ENCODE results near the gene CD47. TPM values are rescaled to one million over a fixed set of nuclear protein-coding genes. Genes with fewer than 3 reads are reported as not detected.

The CD47 gene
- total and polyA plus RNA-seq, 10 of the 15 experiments (the other 5 are each of a cell fraction or from before 2014, with no cell fraction given), result 22.9 to 175 (median 81.1) TPM

DNA sequence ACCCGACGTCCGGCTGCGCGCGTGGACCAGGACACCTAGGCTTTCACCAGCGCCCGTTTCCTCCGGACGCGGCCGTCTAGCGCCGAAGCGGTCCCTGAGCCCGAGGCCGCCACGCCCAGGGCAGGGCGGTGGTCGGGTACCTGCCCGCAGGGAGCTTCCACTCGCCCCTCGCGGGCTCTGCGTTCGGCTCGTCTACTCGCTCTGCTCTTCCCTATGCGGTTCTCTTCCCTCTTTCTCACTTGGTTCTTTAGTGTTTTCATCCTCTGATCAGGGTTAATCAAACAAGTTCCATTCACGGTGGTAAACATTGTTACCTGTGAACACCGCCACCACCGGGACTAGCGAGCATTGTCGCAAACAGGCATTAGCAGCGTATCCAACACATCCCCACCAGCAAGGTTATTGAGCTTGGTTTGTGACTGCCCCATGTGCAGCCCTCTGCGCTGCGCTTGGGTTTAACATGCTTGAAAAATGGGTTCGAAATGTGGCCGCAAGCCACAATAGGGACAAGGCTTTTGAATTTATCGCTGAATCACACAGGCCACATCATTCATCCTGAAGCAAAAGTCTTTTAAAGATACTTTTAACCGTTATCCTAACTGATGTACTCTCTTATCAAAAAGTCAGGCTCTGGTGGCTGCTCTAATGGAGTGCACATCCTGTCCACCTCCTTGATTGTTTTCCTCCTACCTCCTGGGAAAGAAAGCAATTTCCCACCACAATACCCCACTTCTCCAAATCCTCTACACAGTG, 843 bp upstream of the CD47 start:
- intact Hi-C loops (cut with micrococcal nuclease; ENCODE audit: unreplicated experiment) (loop anchor here (1.0 to 2.0 kb wide), 2 partner anchors 10 to 131 kb away; partner anchors contain the start of gene IFT57), in situ Hi-C loops (cut with MboI) (no loop called here)
- Histone ChIP-seq H3K9me3 (replicated peaks; ENCODE audit: control insufficient read depth, insufficient read depth, low read length) (no peaks in the 10 kb centered on the region), H3K4me1 (ENCODE audit: control insufficient read depth, insufficient read depth, low read length) (peaks cover 11% of the 10 kb centered on the region; the same call in 1 of the 2 replicates), H3K9ac (ENCODE audit: control insufficient read depth, insufficient read depth, low read length) (peak overlapping the region; percentile 96), H3K4me3 (peak overlapping the region; percentile 95), H3K27ac (ENCODE audit: control insufficient read depth, insufficient read depth) (peak overlapping the region; percentile 95), H3K36me3 (ENCODE audit: control insufficient read depth in 2 of 2, insufficient read depth in 2 of 2, low read length in 1 of 2) (no peaks in the 10 kb centered on the region; a peak in 1 of 4 replicates), H4K20me1 (ENCODE audit: control insufficient read depth, insufficient read depth) (no peaks in the 10 kb centered on the region; the same call in 1 of the 2 replicates), H3K27me3 (replicated peaks in 1 of 2; ENCODE audit: control insufficient read depth in 2 of 2, insufficient read depth in 2 of 2, low read length in 1 of 2) (no peaks in the 10 kb centered on the region), H3K4me2 (ENCODE audit: control insufficient read depth, insufficient read depth) (peak overlapping the region; percentile 88), H2AFZ (ENCODE audit: control insufficient read depth, low read depth, low read length) (peak overlapping the region; percentile 76), H3K79me2 (ENCODE audit: control insufficient read depth, insufficient read depth, low read length) (peaks cover 51% of the 10 kb centered on the region)
- ChIA-PET CTCF (interaction anchor here (1.4 kb wide), 1 partner anchor 10 kb away, joined by 7 read pairs; no protein-coding TSS in a partner anchor), RAD21 (ENCODE audit: unreplicated experiment) (interaction anchor here (1.3 kb wide), 1 partner anchor 10 kb away, joined by 4 read pairs; no protein-coding TSS in a partner anchor), SMC1A (ENCODE audit: uncharacterized antibody, unreplicated experiment) (interaction anchor here (0.6 to 2.6 kb wide), 3 partner anchors 32 to 42 kb away, joined by 3 to 11 read pairs (median 5); no protein-coding TSS in a partner anchor), POLR2A (interaction anchor here (1.0 to 1.7 kb wide), 2 partner anchors 12 to 29 kb away, joined by 3 read pairs; no protein-coding TSS in a partner anchor)
- FAIRE-seq (no peak), DNase-seq (ENCODE audit: low read depth, low spot score) (no peak), ATAC-seq (no peak)
- 41% methylated on average over 34 of the region's 41 CpGs for WGBS (ENCODE audit: insufficient coverage, insufficient replicate concordance, low lambda C conversion rate, missing lambda C conversion rate)
- no peak for TF ChIP-seq YY1 (IDR thresholded peaks at IDR 0.05; ENCODE audit: low read depth, low read length)
- TF ChIP-seq CBX5 (IDR thresholded peaks at IDR 0.05; ENCODE audit: low read depth), result peak; percentile 82; the same call in 1 of the 2 replicates
- TF ChIP-seq ZBTB33 (IDR thresholded peaks at IDR 0.05), result peak; percentile 96
- TF ChIP-seq MLLT1 (IDR thresholded peaks at IDR 0.05), result peak; percentile 71; the same call in 1 of the 2 replicates
- no peak for TF ChIP-seq BCL11A (IDR thresholded peaks at IDR 0.05; ENCODE audit: low read depth, low read length)
- TSS peak; percentile 84 for BruUV-seq (replicated peaks)
